Measurements from ENCODE around the gene NRIP1.

GRCh38 chr21:14985306-14985705 lies 79.5 kb downstream of the NRIP1 start:
- TF ChIP-seq, protein P1, sequence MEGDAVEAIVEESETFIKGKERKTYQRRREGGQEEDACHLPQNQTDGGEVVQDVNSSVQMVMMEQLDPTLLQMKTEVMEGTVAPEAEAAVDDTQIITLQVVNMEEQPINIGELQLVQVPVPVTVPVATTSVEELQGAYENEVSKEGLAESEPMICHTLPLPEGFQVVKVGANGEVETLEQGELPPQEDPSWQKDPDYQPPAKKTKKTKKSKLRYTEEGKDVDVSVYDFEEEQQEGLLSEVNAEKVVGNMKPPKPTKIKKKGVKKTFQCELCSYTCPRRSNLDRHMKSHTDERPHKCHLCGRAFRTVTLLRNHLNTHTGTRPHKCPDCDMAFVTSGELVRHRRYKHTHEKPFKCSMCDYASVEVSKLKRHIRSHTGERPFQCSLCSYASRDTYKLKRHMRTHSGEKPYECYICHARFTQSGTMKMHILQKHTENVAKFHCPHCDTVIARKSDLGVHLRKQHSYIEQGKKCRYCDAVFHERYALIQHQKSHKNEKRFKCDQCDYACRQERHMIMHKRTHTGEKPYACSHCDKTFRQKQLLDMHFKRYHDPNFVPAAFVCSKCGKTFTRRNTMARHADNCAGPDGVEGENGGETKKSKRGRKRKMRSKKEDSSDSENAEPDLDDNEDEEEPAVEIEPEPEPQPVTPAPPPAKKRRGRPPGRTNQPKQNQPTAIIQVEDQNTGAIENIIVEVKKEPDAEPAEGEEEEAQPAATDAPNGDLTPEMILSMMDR (conservative IDR thresholded peaks at IDR 0.05; ENCODE audit: low read depth, low read length) = no peak
- no peak for TF ChIP-seq EZH2 (IDR thresholded peaks at IDR 0.05; ENCODE audit: borderline replicate concordance, low read depth, low read length, poor library complexity, severe bottlenecking)
